Measurements from ENCODE around the gene ITM2B.
"Not testable (repeated sequence)": the region's sequence is repeated elsewhere in the genome, so short reads cannot be mapped to it uniquely, and the experiment has no call there.

The ITM2B gene

DNA sequence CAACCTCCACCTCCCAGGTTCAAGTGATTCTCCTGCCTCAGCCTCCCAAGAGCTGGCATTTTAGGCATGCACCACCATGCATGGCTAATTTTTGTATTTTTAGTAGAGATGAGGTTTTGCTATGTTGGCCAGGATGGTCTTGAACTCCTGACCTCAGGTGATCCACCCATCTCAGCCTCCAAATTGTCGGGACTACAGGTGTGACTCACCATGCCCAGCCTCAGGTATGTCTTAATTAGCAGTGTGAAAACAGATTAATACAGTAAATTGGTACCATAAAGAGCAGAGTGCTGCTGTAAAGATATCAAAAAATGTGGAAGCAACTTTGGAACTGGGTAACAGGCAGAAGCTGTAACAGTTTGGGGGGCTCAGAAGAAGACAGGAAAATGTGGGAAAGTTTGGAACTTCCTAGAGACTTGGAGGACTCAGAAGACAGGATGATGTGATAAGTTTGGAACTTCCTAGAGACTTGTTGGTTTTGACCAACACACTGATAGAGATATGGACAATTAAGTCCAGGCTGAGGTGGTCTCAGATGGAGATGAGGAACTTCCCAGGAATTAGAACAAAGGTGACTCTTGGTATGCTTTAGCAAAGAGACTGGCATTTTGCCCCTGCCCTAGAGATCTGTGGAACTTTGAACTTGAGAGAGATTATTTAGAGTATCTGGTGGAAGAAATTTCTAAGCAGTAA is 17.3 kb upstream of the ITM2B start:
- H3K27ac Mint-ChIP-seq; H3K4me3 Mint-ChIP-seq; H3K27me3 Mint-ChIP-seq; intact Hi-C loops (cut with micrococcal nuclease): not testable (repeated sequence)
- Mint-ChIP-seq H3K4me1 (ENCODE audit: low read depth) (peaks cover 17% of the 10 kb centered on the region), H3K36me3 (ENCODE audit: low read depth) (peaks cover 12% of the 10 kb centered on the region), H3K9me3 (peaks cover 41% of the 10 kb centered on the region)

DNA sequence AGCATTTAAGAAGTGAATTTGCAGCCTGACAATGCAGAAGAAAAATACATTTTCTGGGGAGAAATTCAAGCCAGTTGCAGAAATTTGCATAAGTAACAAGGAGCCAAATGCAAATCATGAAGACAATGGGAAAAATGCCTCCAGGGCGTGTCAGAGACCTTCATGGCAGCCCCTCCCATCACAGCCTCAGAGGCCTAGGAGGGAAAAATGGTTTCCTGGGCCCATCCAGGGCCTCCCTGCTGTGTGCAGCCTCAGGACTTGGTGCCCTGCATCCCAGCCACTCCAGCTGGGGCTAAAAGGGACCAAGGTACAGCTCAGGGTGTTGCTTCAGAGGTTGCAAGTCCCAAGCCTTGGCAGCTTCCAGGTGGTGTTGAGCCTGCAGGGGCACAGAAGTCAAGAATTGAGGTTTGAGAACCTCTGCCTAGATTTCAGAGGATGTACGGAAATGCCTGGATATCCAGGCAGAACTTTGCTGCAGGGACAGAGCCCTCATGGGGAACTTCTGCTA is 16.7 kb upstream of the ITM2B start:
- H3K27me3 Mint-ChIP-seq: no peaks in the 10 kb centered on the region
- H3K4me1 Mint-ChIP-seq (ENCODE audit: low read depth): peaks cover 22% of the 10 kb centered on the region
- no peak overlapping the region for H3K4me3 Mint-ChIP-seq
- H3K9me3 Mint-ChIP-seq: peaks cover 41% of the 10 kb centered on the region
- H3K36me3 Mint-ChIP-seq (ENCODE audit: low read depth): peaks cover 12% of the 10 kb centered on the region
- intact Hi-C loops (cut with micrococcal nuclease): no loop called here
- H3K27ac Mint-ChIP-seq: no peak overlapping the region

DNA sequence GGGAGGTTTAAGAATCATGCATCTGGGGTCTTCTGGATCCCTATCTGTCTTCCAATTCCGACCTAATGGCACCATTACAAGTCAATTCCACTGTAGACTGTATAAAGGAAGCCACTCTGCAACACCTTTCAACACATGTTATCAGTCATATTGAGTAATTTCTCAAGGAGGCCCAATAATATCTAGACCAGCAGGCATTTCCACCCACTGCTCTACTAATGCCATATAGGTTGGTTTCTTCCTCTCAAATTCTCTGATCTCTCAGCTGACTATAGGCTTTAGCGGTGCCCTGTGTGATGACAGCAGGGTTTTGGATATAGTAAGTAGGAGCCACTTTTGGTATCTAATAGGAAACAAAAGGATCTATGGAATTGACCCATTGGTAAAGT is 12.4 kb upstream of the ITM2B start:
- Mint-ChIP-seq H3K4me3 (no peak overlapping the region), H3K36me3 (ENCODE audit: low read depth) (peaks cover 12% of the 10 kb centered on the region), H3K27ac (peak overlapping the region; percentile 85), H3K27me3 (no peaks in the 10 kb centered on the region), H3K9me3 (peaks cover 25% of the 10 kb centered on the region), H3K4me1 (ENCODE audit: low read depth) (peaks cover 35% of the 10 kb centered on the region)
- intact Hi-C loops (cut with micrococcal nuclease): no loop called here

DNA sequence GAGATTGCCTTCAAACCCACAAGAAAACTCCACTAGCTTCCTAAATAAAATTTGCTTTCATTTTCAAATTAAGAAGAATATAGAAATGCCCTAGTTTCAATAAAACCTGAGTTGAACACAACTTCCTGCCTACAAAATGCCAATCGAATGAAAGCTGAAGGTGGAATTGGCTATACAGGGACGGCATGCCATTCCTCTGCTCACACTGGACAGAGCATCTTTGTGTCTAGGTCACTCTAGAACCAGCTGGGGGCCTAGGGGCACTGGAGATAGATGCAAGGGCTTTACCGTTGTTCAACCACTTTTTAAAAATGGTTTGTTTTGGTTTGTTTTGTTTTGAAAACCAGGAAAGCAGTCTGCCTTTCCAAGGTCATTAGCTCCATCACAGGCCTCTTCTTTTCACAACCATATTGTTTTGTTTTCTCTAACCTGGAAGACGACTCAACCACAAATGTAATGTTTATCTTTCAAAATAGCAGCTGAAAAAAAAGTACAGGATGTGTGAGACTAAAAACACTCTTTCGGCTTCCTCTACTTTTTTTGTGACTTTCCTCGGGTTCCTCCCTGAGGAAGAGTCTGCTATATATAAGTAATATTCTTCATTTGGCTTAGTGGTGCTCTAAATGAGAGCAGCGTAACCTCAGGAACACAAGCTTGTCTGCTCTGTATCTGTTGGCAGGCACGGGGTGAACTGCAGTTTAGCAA is 11.9 kb upstream of the ITM2B start:
- Mint-ChIP-seq H3K27me3 (no peaks in the 10 kb centered on the region), H3K4me3 (no peak overlapping the region), H3K9me3 (peaks cover 20% of the 10 kb centered on the region), H3K36me3 (ENCODE audit: low read depth) (peaks cover 12% of the 10 kb centered on the region), H3K4me1 (ENCODE audit: low read depth) (peaks cover 35% of the 10 kb centered on the region), H3K27ac (peak overlapping the region; percentile 85)
- intact Hi-C loops (cut with micrococcal nuclease): no loop called here

DNA sequence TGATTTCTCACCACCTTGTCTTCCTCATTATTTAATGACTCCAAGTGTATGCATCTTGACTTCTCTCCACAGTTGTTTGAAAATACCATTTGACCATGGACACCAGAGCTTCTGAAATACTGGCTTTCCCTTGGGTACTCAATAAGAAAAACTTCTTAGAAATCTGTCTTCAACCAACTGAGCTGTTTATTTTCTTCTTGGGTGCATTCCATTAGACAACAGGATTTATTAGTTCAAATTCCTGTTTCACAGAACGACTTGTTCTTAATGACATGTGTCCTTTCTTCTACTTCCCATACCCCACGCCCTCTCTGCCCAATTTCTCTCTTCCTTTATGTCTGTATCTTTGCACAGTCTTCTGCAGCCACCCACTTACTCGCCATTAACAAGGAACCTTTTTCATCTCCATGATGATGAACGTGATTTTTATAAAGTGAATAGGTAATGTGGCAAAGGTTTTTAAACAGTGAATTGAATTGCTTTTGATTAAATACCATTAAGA is 11.3 kb upstream of the ITM2B start:
- Mint-ChIP-seq H3K36me3 (ENCODE audit: low read depth) (peaks cover 8% of the 10 kb centered on the region), H3K4me3 (peak overlapping the region; percentile 67), H3K9me3 (peaks cover 14% of the 10 kb centered on the region), H3K4me1 (ENCODE audit: low read depth) (peaks cover 35% of the 10 kb centered on the region), H3K27ac (peak overlapping the region; percentile 85), H3K27me3 (no peaks in the 10 kb centered on the region)
- intact Hi-C loops (cut with micrococcal nuclease): no loop called here

DNA sequence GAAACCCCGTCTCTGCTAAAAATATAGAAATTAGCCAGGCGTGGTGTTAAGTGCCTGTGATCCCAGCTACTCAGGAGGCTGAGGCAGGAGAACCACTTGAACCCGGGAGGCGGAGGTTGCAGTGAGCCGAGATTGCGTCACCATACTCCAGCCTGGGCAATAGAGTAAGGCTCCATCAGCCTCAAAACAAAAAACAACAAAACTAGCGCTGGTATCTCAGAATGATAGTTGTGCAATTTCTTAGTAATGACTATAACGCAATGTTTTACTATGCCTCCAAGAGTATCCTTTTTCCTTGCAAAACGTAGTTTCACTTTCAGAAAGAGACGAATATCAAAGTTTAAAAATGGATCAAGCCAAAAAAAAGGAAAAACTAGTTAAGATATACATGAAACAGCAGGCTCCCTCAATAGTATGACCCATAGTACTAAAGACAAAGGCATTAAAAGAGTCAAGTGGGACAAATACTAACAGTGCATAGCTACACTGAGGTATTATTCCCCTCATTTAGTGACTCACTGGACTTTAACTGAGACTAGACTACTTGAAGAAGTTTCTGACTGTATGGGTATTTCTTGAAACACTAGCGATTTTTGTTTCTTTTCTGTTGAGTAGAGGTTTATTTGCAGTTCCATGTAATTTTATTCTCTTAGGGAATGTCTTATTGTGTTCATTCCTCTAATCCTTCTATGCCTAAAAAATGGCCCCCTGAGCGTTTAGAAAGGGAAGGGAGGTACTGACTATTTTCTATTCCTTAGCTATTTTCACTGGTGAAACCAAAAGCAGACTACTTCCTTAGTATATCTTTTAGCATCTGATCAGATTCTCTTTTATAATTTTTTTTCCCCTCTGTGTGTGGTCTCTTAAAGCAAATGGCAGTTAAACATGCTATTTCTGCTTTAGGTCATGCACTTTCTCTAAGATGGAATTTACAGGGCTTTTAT is 10.4 kb upstream of the ITM2B start:
- intact Hi-C loops (cut with micrococcal nuclease): no loop called here
- Mint-ChIP-seq H3K36me3 (ENCODE audit: low read depth) (no peaks in the 10 kb centered on the region), H3K27me3 (no peaks in the 10 kb centered on the region), H3K27ac (peak overlapping the region; percentile 85), H3K9me3 (peaks cover 5% of the 10 kb centered on the region), H3K4me1 (ENCODE audit: low read depth) (peaks cover 38% of the 10 kb centered on the region), H3K4me3 (peak overlapping the region; percentile 67)

DNA sequence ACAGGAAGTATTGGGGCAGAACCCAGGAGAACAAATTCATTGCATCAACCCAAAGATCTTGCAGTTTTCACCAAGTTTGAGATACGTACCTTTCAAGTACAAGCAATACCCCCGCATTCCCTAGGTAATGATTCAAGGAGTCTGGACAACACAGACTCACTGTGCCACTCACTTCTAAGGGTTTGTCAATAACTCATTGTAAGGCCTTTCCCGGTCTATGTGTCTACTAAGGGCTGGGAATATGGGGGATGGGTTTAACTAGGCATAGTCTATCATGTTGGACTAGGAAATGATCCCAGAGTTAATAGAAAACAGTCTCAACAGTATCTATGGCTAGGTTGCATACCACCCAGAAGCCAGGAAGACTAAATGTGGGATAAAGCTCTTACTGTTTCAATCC is 8.3 kb upstream of the ITM2B start:
- intact Hi-C loops (cut with micrococcal nuclease): no loop called here
- Mint-ChIP-seq H3K4me3 (no peak overlapping the region), H3K27ac (no peak overlapping the region), H3K4me1 (ENCODE audit: low read depth) (peaks cover 41% of the 10 kb centered on the region), H3K36me3 (ENCODE audit: low read depth) (no peaks in the 10 kb centered on the region), H3K27me3 (no peaks in the 10 kb centered on the region), H3K9me3 (no peaks in the 10 kb centered on the region)

DNA sequence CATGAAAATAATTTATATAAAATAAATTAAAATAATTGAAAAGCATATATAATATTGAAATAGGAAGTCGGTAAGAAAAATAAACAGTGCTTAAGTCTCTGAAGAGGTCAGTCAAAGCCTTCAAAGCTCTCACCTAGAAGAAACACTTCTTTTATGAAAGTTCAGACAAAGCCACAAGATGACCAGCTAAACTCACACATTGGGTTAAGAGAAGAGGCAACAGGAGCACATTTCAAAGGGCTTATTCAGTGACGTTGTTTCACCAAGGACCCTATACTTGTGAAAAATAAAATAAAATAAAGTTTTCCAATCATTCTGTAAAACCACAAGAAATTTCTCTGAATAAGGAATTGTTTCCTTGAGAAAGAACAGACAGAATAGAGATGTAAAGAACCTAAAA is 2.5 kb upstream of the ITM2B start:
- Mint-ChIP-seq H3K4me3 (no peak overlapping the region), H3K4me1 (ENCODE audit: low read depth) (peaks cover 16% of the 10 kb centered on the region), H3K9me3 (no peaks in the 10 kb centered on the region), H3K36me3 (ENCODE audit: low read depth) (peaks cover 22% of the 10 kb centered on the region), H3K27ac (no peak overlapping the region), H3K27me3 (peaks cover 11% of the 10 kb centered on the region)
- intact Hi-C loops (cut with micrococcal nuclease): loop anchor here (5.0 kb wide), 1 partner anchor 88 kb away; no protein-coding TSS in a partner anchor

DNA sequence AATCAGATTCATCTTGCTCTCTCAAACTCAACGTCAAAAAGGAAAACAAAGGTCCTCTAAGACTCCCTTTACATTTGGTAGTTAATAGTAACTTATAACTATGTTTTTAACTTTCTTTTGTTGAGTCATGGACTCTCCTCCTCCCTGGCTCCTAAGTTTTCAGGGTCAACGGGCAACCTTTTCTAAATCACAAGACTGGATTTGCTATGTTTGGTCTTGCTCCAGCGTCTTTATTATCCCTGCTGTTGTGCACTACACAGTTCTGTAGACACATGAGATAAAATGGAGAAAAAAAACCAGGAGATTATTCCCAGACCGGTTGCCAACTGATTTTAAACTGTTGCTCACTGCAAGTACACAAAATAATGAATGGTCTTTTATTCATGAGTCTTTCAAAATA is 1.9 kb upstream of the ITM2B start:
- Mint-ChIP-seq H3K4me3 (no peak overlapping the region), H3K4me1 (ENCODE audit: low read depth) (peaks cover 21% of the 10 kb centered on the region), H3K9me3 (no peaks in the 10 kb centered on the region), H3K36me3 (ENCODE audit: low read depth) (peaks cover 28% of the 10 kb centered on the region), H3K27me3 (peaks cover 11% of the 10 kb centered on the region), H3K27ac (no peak overlapping the region)
- intact Hi-C loops (cut with micrococcal nuclease): loop anchor here (5.0 kb wide), 1 partner anchor 89 kb away; no protein-coding TSS in a partner anchor

DNA sequence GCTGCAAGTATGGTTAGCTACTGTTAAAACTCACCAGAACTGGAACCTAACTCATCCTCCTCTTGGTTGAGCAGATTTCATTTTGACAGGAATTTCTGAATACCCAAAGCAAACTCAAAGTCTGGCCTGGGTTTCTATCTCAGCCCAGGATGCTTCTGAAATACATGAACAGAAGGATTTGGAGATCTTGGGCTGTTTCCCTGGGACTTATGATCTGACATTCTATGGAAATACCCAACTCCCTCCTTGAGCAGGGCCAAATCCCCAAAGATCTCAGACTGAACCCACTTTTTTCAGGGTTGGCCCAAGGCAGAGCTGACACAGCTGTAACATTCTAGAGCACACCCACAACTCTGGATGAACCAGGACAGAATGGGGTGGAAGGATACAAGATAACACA is 1.1 kb upstream of the ITM2B start:
- Mint-ChIP-seq H3K9me3 (no peaks in the 10 kb centered on the region), H3K27me3 (peaks cover 11% of the 10 kb centered on the region), H3K36me3 (ENCODE audit: low read depth) (peaks cover 36% of the 10 kb centered on the region), H3K27ac (no peak overlapping the region), H3K4me3 (peak overlapping the region; percentile 87), H3K4me1 (ENCODE audit: low read depth) (peaks cover 30% of the 10 kb centered on the region)
- intact Hi-C loops (cut with micrococcal nuclease): loop anchor here (2.0 to 5.0 kb wide), 3 partner anchors 37 to 105 kb away; no protein-coding TSS in a partner anchor

DNA sequence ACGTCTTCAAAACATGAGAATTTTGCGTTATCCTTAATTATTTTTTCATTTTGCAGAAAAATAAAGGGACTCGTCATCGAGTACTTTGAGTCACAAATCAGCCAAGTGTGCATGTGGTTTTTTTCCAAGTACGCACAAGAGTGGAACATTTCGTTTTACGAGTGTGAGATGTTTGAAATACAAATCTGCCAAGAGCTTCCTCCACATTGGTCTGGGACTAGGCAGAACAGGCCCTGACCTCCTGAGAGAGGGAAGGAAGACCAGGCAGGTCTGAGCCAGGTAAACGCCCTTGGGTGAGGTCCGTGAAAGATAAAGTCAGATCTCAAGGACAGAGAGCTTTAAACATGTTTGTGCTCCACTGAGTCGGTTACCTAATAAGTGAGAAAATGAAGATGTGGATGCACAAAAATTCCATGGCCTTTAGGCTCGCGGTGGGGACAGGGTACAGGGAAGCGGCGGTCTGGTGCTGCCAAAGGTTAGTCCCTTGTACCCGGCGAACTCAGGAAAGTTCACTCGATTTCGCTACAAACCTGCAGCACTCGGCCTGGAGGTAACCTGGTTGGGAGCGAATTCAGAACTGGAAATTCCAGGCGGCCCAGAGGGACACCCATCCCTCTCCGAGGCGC is 473 bp upstream of the ITM2B start:
- H3K27me3 Mint-ChIP-seq: peaks cover 11% of the 10 kb centered on the region
- peak overlapping the region; percentile 87 for H3K4me3 Mint-ChIP-seq
- intact Hi-C loops (cut with micrococcal nuclease): loop anchor here (1.0 to 5.0 kb wide), 4 partner anchors 38 to 106 kb away; partner anchors contain the start of gene RB1
- peaks cover 40% of the 10 kb centered on the region for H3K36me3 Mint-ChIP-seq (ENCODE audit: low read depth)
- no peaks in the 10 kb centered on the region for H3K9me3 Mint-ChIP-seq
- peak overlapping the region; percentile 94 for H3K27ac Mint-ChIP-seq
- H3K4me1 Mint-ChIP-seq (ENCODE audit: low read depth): peaks cover 31% of the 10 kb centered on the region

DNA sequence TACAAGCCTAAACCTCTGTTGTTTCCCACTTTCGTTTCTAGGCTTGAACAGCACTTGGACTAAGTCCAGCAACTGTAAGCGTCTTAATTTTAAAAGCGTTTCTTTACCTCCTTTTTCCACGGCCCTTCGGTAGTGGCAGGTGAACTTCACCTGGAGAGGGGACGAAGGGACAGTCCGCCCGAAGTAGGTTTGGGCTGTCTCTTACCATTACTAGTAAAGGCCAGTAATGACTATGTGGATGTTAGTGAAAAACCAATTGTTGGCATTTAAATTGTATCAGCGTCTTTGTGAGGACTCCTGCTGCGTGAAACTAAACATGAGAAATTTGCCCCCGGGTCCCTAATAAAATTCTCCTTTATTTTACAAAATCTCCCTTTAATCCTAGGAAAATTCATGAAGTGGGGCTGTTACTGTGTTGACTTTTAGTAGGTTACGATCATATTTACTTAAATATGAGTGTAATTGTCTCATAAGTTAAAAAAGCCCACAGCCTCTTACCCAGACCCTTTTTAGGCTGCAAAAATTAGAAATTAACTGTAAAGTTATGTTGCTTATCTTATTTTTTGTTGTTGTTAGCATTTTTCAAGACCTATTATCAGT is 983 bp downstream of the ITM2B start:
- Mint-ChIP-seq H3K9me3 (no peaks in the 10 kb centered on the region), H3K4me1 (ENCODE audit: low read depth) (peaks cover 26% of the 10 kb centered on the region)

More for the DNA sequence above, 983 bp downstream of the ITM2B start:
- peak overlapping the region; percentile 94 for H3K27ac Mint-ChIP-seq
- intact Hi-C loops (cut with micrococcal nuclease): loop anchor here (1.0 to 5.0 kb wide), 4 partner anchors 39 to 107 kb away; partner anchors contain the start of gene RB1
- peaks cover 44% of the 10 kb centered on the region for H3K36me3 Mint-ChIP-seq (ENCODE audit: low read depth)
- H3K27me3 Mint-ChIP-seq: peaks cover 11% of the 10 kb centered on the region
- H3K4me3 Mint-ChIP-seq: peak overlapping the region; percentile 87

All from dendritic cell treated with granulocyte-macrophage colony-stimulating factor and Interleukin-4, amounts not matched to agents 40 ng/mL and 50 ng/mL, for 4 days (primary cell).